HepG2 (cell line): ENCODE data around the gene CXADR. TPM values are rescaled to one million over a fixed set of nuclear protein-coding genes. Genes with fewer than 3 reads are reported as not detected.

Source experiments
- BCL6 ChIP-seq: IDR thresholded peaks from 2 replicates; pipeline ENCODE4 v1.6.1; 2016; ENCODE audit warnings: missing genetic modification reagents, missing compliant biosample characterization
- CCAR2 ChIP-seq: fragments of 200-400 bp; formaldehyde crosslinking; optimal IDR thresholded peaks from 2 replicates; pipeline ENCODE3; 2018; ENCODE audit warnings: low read depth, mild to moderate bottlenecking, low read length, moderate library complexity
- DPF2 ChIP-seq: sonication (generic); formaldehyde crosslinking; IDR thresholded peaks from 2 replicates; pipeline ENCODE4 v1.4.0; 2020; ENCODE audit warnings: mild to moderate bottlenecking, low read depth, missing genetic modification reagents, borderline replicate concordance
- DR1 ChIP-seq: sonication (generic); formaldehyde crosslinking; IDR thresholded peaks from 2 replicates; pipeline ENCODE4 v1.8.0; 2021; ENCODE audit warnings: mild to moderate bottlenecking, missing genetic modification reagents, inconsistent platforms
- FOXK2 ChIP-seq: fragments of 450-650 bp; IDR thresholded peaks from 2 replicates; pipeline ENCODE4 v1.6.1; 2016
- GATAD2A ChIP-seq: IDR thresholded peaks from 2 replicates; pipeline ENCODE4 v1.6.1; 2016
- HDAC6 ChIP-seq: fragments of 200-600 bp; sonication (generic); IDR thresholded peaks from 2 replicates; pipeline ENCODE4 v1.7.0; 2017; ENCODE audit warnings: mild to moderate bottlenecking, antibody characterized with exemption, low read length, low read depth
- HMGA1 ChIP-seq: sonication (generic); formaldehyde crosslinking; conservative IDR thresholded peaks from 2 replicates; pipeline ENCODE4 v1.4.0; 2020; ENCODE audit warnings: missing genetic modification reagents
- KDM4B ChIP-seq: sonication (generic); formaldehyde crosslinking; IDR thresholded peaks from 2 replicates; pipeline ENCODE4 v1.4.0; 2020; ENCODE audit warnings: missing genetic modification reagents
- MEIS2 ChIP-seq: sonication (generic); formaldehyde crosslinking; IDR thresholded peaks from 2 replicates; pipeline ENCODE4 v1.9.0; 2021; ENCODE audit warnings: mild to moderate bottlenecking, missing genetic modification reagents
- NR2F1 ChIP-seq, 2 experiments: fragments of 450-650 bp in 1 of 2; formaldehyde crosslinking in 1 of 2; IDR thresholded peaks; 2 replicates each; pipeline versions ENCODE4 v1.5.0 to v1.6.1; 2016 to 2020; ENCODE audit warnings: mild to moderate bottlenecking in 1 of 2, missing compliant biosample characterization in 1 of 2, missing genetic modification reagents in 1 of 2, moderate library complexity in 1 of 2
- NR2F2 ChIP-seq: IDR thresholded peaks from 2 replicates; pipeline ENCODE4 v1.6.1; 2012; ENCODE audit warnings: low read depth, inconsistent platforms, borderline replicate concordance
- PAWR ChIP-seq: sonication (generic); formaldehyde crosslinking; IDR thresholded peaks from 2 replicates; pipeline ENCODE4 v1.4.0; 2020; ENCODE audit warnings: missing genetic modification reagents, mild to moderate bottlenecking, borderline replicate concordance
- RBM22 ChIP-seq: fragments of 200-400 bp; formaldehyde crosslinking; optimal IDR thresholded peaks from 2 replicates; pipeline ENCODE3; 2017; ENCODE audit warnings: mild to moderate bottlenecking, low read length, moderate library complexity
- SAP130 ChIP-seq: IDR thresholded peaks from 2 replicates; pipeline ENCODE4 v1.6.1; 2016; ENCODE audit warnings: low read depth
- SOX5 ChIP-seq: IDR thresholded peaks from 2 replicates; pipeline ENCODE4 v1.6.1; 2016; ENCODE audit warnings: borderline replicate concordance
- TGIF2 ChIP-seq: IDR thresholded peaks from 2 replicates; pipeline ENCODE4 v1.6.1; 2016; ENCODE audit warnings: control low read depth, missing compliant biosample characterization
- WIZ ChIP-seq: sonication (generic); formaldehyde crosslinking; IDR thresholded peaks from 2 replicates; pipeline ENCODE4 v1.5.1; 2020; ENCODE audit warnings: mild to moderate bottlenecking, missing genetic modification reagents
- ZFP90 ChIP-seq: sonication (generic); formaldehyde crosslinking; IDR thresholded peaks from 2 replicates; pipeline ENCODE4 v1.8.0; 2022; ENCODE audit warnings: missing genetic modification reagents, mild to moderate bottlenecking, inconsistent platforms, borderline replicate concordance
- ZNF382 ChIP-seq: sonication (generic); formaldehyde crosslinking; IDR thresholded peaks from 2 replicates; pipeline ENCODE4 v1.5.0; 2020; ENCODE audit warnings: missing genetic modification reagents, mild to moderate bottlenecking, borderline replicate concordance
- ZNF562 ChIP-seq: sonication (generic); formaldehyde crosslinking; IDR thresholded peaks from 2 replicates; pipeline ENCODE4 v1.8.0; 2022; ENCODE audit warnings: missing genetic modification reagents, borderline replicate concordance
- ZNF784 ChIP-seq: sonication (generic); formaldehyde crosslinking; IDR thresholded peaks from 2 replicates; pipeline ENCODE4 v1.5.1; 2020; ENCODE audit warnings: missing genetic modification reagents, mild to moderate bottlenecking, borderline replicate concordance
- ZNF878 ChIP-seq: sonication (generic); formaldehyde crosslinking; IDR thresholded peaks from 2 replicates; pipeline ENCODE4 v1.8.1; 2023; ENCODE audit warnings: mild to moderate bottlenecking, missing genetic modification reagents, moderate library complexity
- ZNF883 ChIP-seq: sonication (generic); formaldehyde crosslinking; IDR thresholded peaks from 2 replicates; pipeline ENCODE4 v1.5.1; 2020; ENCODE audit warnings: mild to moderate bottlenecking, missing genetic modification reagents; ENCODE audit errors: not compliant biosample characterization
- polyA plus RNA-seq, 8 experiments: library from polyadenylated mRNA; depleted of rRNA in 3 of 8; stranded (reverse) in 7 of 8; unstranded in 1 of 8; fragments of >200 nt; fragmentation: Illumina TruSeq in 4 of 8; extraction: Trizol in 4 of 8; gene quantifications; 2 replicates each; pipeline versions ENCODE4 v1.2.1 to v1.2.3, GENCODE V29; 2011 to 2016; ENCODE audit warnings: low read depth in 4 of 8, missing spikeins in 1 of 8, mixed read lengths in 1 of 8; ENCODE audit not compliant: insufficient read depth in 1 of 8
- total RNA-seq, 5 experiments: library from RNA; depleted of rRNA; stranded (reverse); fragments of >200 nt; fragmentation: Illumina TruSeq; extraction: Trizol; gene quantifications; 2 replicates each; pipeline ENCODE4 v1.2.3, GENCODE V29; 2016; ENCODE audit warnings: low read depth in 1 of 5
- TF ChIP-seq, protein P1 (sequence below): sonication (generic); IDR thresholded peaks from 2 replicates; pipeline ENCODE4 v1.6.1; 2016; ENCODE audit warnings: low read depth, borderline replicate concordance
- TF ChIP-seq, protein P2 (sequence below): sonication (generic); formaldehyde crosslinking; IDR thresholded peaks from 2 replicates; pipeline ENCODE4 v1.4.0; 2020; ENCODE audit warnings: missing genetic modification reagents

Gene CXADR
- total and polyA plus RNA-seq, 2 of the 13 experiments (the other 11 are each of a cell fraction or from before 2014, with no cell fraction given): 86.8 to 110 TPM

DNA sequence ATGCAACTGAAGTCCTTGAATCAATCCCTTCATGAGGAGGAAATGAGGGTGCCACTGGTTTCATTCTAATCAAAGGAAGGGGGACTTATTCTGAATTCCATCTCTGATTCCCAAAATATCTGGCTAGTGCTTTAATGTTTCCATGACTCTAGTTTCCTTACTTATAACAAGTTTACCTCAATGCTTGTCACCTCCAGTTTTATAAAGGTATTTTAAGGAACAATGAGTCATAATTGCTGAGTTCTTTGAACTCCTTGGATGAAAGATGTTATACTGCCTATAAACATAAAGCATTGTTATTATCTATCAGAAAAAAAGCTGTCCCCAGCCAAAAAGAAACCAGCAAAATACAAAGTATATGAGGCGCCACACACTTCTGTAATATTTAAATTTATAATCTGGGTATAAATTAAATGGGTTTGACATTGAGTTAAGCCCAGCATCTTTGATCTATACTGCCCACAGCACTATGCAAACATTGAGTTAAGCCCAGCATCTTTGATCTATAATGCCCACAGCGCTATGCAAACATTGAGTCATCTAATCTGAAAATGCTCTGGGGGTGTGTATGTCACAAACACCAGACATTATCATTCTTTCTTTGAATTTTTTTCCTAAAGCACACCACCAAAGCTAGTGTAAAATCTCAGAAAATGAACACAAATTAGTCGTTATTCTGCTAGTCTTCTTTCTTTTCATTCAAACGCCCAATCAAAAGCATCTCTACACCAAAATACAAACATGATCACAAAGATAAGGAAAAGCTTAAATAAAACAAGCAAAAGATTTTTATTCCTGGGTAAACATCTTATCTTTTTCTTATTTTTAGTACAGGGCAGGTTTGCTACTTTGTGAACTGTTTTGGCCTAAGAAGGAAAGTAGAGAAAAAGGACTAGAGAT, 11.5 kb upstream of the CXADR start (continued):
- peak; percentile 86 for TF ChIP-seq SAP130 (CRISPR knock-in tag)
- no peak for TF ChIP-seq ZNF562
- no peak for TF ChIP-seq ZNF784 (CRISPR knock-in tag)
- peak in 1 of 2 experiments; percentile 77; a peak in 2 of 4 replicates for TF ChIP-seq NR2F1 (CRISPR knock-in tag; IDR thresholded peaks at IDR 0.05)
- TF ChIP-seq CCAR2: no peak
- no peak for TF ChIP-seq RBM22
- TF ChIP-seq HMGA1 (CRISPR knock-in tag): no peak
- peak; percentile 98 for TF ChIP-seq DPF2 (CRISPR knock-in tag)
- TF ChIP-seq TGIF2 (CRISPR knock-in tag): peak; percentile 73
- TF ChIP-seq HDAC6: no peak
- peak; percentile 88 for TF ChIP-seq NR2F2
- 0 out of 2 replicates have a peak, but pooled peaks have one; percentile 52 for TF ChIP-seq ZNF878 (CRISPR knock-in tag)
- TF ChIP-seq FOXK2: no peak
- TF ChIP-seq BCL6 (CRISPR knock-in tag): peak; percentile 98
- TF ChIP-seq MEIS2 (CRISPR knock-in tag): peak; percentile 96
- TF ChIP-seq, protein P1, sequence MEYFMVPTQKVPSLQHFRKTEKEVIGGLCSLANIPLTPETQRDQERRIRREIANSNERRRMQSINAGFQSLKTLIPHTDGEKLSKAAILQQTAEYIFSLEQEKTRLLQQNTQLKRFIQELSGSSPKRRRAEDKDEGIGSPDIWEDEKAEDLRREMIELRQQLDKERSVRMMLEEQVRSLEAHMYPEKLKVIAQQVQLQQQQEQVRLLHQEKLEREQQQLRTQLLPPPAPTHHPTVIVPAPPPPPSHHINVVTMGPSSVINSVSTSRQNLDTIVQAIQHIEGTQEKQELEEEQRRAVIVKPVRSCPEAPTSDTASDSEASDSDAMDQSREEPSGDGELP: peak; percentile 56; the same call in 1 of the 2 replicates
- no peak for TF ChIP-seq ZFP90 (CRISPR knock-in tag)
- TF ChIP-seq SOX5 (CRISPR knock-in tag): peak; percentile 91; the same call in 1 of the 2 replicates
- TF ChIP-seq WIZ (CRISPR knock-in tag): no peak
- no peak for TF ChIP-seq PAWR (CRISPR knock-in tag)
- TF ChIP-seq KDM4B (CRISPR knock-in tag): no peak; the same call in 1 of the 2 replicates
- TF ChIP-seq ZNF382 (CRISPR knock-in tag): no peak
- TF ChIP-seq ZNF883 (CRISPR knock-in tag): no peak
- TF ChIP-seq, protein P2, sequence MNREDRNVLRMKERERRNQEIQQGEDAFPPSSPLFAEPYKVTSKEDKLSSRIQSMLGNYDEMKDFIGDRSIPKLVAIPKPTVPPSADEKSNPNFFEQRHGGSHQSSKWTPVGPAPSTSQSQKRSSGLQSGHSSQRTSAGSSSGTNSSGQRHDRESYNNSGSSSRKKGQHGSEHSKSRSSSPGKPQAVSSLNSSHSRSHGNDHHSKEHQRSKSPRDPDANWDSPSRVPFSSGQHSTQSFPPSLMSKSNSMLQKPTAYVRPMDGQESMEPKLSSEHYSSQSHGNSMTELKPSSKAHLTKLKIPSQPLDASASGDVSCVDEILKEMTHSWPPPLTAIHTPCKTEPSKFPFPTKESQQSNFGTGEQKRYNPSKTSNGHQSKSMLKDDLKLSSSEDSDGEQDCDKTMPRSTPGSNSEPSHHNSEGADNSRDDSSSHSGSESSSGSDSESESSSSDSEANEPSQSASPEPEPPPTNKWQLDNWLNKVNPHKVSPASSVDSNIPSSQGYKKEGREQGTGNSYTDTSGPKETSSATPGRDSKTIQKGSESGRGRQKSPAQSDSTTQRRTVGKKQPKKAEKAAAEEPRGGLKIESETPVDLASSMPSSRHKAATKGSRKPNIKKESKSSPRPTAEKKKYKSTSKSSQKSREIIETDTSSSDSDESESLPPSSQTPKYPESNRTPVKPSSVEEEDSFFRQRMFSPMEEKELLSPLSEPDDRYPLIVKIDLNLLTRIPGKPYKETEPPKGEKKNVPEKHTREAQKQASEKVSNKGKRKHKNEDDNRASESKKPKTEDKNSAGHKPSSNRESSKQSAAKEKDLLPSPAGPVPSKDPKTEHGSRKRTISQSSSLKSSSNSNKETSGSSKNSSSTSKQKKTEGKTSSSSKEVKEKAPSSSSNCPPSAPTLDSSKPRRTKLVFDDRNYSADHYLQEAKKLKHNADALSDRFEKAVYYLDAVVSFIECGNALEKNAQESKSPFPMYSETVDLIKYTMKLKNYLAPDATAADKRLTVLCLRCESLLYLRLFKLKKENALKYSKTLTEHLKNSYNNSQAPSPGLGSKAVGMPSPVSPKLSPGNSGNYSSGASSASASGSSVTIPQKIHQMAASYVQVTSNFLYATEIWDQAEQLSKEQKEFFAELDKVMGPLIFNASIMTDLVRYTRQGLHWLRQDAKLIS (CRISPR knock-in tag): no peak
- TF ChIP-seq GATAD2A (CRISPR knock-in tag): peak; percentile 98
- no peak for TF ChIP-seq DR1
